Hepatocyte (in vitro differentiated cells): Measurements from ENCODE around the gene DCAF6. TPM values are rescaled to one million over a fixed set of nuclear protein-coding genes. Genes with fewer than 3 reads are reported as not detected.

Experiments used
- DNase-seq: peaks from one replicate; pipeline ENCODE4 v3.0.0-alpha.2; 2016; ENCODE audit warnings: low spot score
- H2AFZ ChIP-seq: fragments of 200-600 bp; sonication (generic); 2 replicates; pipeline ENCODE4 v1.6.0; 2016; ENCODE audit warnings: antibody characterized with exemption, mild to moderate bottlenecking
- H3K27ac ChIP-seq: fragments of 200-600 bp; sonication (generic); 2 replicates; pipeline ENCODE4 v1.5.1; 2016; ENCODE audit warnings: mild to moderate bottlenecking
- H3K27me3 ChIP-seq: fragments of 200-600 bp; sonication (generic); 2 replicates; pipeline ENCODE4 v1.6.1; 2016
- H3K36me3 ChIP-seq: fragments of 200-600 bp; sonication (generic); replicated peaks from 2 replicates; pipeline ENCODE4 v1.5.1; 2016; ENCODE audit warnings: low read depth; ENCODE audit not compliant: insufficient read depth
- H3K4me1 ChIP-seq: fragments of 200-600 bp; sonication (generic); 2 replicates; pipeline ENCODE4 v1.5.1; 2016; ENCODE audit warnings: mild to moderate bottlenecking, moderate library complexity; ENCODE audit not compliant: insufficient read depth
- H3K4me2 ChIP-seq: fragments of 200-600 bp; sonication (generic); 2 replicates; pipeline ENCODE4 v1.6.0; 2016
- H3K4me3 ChIP-seq: fragments of 200-600 bp; sonication (generic); 2 replicates; pipeline ENCODE4 v1.5.1; 2016; ENCODE audit warnings: mild to moderate bottlenecking
- H3K79me2 ChIP-seq: fragments of 200-600 bp; sonication (generic); 2 replicates; pipeline ENCODE4 v1.6.0; 2017; ENCODE audit warnings: mild to moderate bottlenecking
- H3K9me2 ChIP-seq: fragments of 200-600 bp; sonication (generic); replicated peaks from 2 replicates; pipeline ENCODE4 v1.6.0; 2017; ENCODE audit warnings: mild to moderate bottlenecking; ENCODE audit not compliant: insufficient read depth
- H3K9me3 ChIP-seq: fragments of 200-600 bp; sonication (generic); 2 replicates; pipeline ENCODE4 v1.5.1; 2016; ENCODE audit warnings: low read depth, mild to moderate bottlenecking
- H4K20me1 ChIP-seq: fragments of 200-600 bp; sonication (generic); 2 replicates; pipeline ENCODE4 v1.6.0; 2016; ENCODE audit warnings: mild to moderate bottlenecking; ENCODE audit not compliant: insufficient read depth, poor library complexity, severe bottlenecking
- EZH2 ChIP-seq: fragments of 200-600 bp; sonication (generic); IDR thresholded peaks from 2 replicates; pipeline ENCODE4 v1.6.1; 2016; ENCODE audit warnings: antibody characterized with exemption, mild to moderate bottlenecking, borderline replicate concordance
- EZH2phosphoT487 ChIP-seq: fragments of 200-600 bp; sonication (generic); IDR thresholded peaks from one replicate; pipeline ENCODE4 v1.6.1; 2018; ENCODE audit warnings: antibody characterized with exemption, mild to moderate bottlenecking, low read depth, moderate library complexity; ENCODE audit not compliant: unreplicated experiment, severe bottlenecking
- WGBS: methylation state at CpG from one replicate; pipeline ENCODE4 v1.1.6; 2016; ENCODE audit warnings: low lambda C conversion rate; ENCODE audit errors: missing lambda C conversion rate; 5-methylcytosine and 5-hydroxymethylcytosine counted together
- polyA plus RNA-seq: library from polyadenylated mRNA; unstranded; fragments of >200 nt; fragmentation: Nextera tagmentation; extraction: Ambion mirVana; gene quantifications from 2 replicates; pipeline ENCODE4 v1.2.1, GENCODE V29; 2016
- total RNA-seq: library from RNA; depleted of rRNA; stranded (reverse); fragments of >200 nt; gene quantifications from 2 replicates; pipeline ENCODE4 v1.2.3, GENCODE V29; 2014
- TF ChIP-seq, protein P1 (sequence below): fragments of 200-600 bp; sonication (generic); IDR thresholded peaks from 2 replicates; pipeline ENCODE4 v1.5.1; 2016; ENCODE audit warnings: antibody characterized with exemption, mild to moderate bottlenecking; ENCODE audit not compliant: poor library complexity

Gene DCAF6
- total and polyA plus RNA-seq, 2 experiments from 2014 or later, result 62.7 to 69.4 TPM

GRCh38 chr1:168008595-168008994, 72.1 kb downstream of the DCAF6 start:
- TF ChIP-seq, protein P1, sequence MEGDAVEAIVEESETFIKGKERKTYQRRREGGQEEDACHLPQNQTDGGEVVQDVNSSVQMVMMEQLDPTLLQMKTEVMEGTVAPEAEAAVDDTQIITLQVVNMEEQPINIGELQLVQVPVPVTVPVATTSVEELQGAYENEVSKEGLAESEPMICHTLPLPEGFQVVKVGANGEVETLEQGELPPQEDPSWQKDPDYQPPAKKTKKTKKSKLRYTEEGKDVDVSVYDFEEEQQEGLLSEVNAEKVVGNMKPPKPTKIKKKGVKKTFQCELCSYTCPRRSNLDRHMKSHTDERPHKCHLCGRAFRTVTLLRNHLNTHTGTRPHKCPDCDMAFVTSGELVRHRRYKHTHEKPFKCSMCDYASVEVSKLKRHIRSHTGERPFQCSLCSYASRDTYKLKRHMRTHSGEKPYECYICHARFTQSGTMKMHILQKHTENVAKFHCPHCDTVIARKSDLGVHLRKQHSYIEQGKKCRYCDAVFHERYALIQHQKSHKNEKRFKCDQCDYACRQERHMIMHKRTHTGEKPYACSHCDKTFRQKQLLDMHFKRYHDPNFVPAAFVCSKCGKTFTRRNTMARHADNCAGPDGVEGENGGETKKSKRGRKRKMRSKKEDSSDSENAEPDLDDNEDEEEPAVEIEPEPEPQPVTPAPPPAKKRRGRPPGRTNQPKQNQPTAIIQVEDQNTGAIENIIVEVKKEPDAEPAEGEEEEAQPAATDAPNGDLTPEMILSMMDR, result no peak
- no peak for TF ChIP-seq EZH2phosphoT487
- no peak for TF ChIP-seq EZH2
- 98% methylated on average over 2 of the region's 5 CpGs for WGBS
- Histone ChIP-seq H3K4me1 (no peaks in the 10 kb centered on the region), H3K36me3 (no peaks in the 10 kb centered on the region), H3K27me3 (no peaks in the 10 kb centered on the region), H2AFZ (no peak overlapping the region), H4K20me1 (no peaks in the 10 kb centered on the region), H3K27ac (no peak overlapping the region), H3K9me3 (no peaks in the 10 kb centered on the region), H3K4me2 (no peak overlapping the region), H3K79me2 (no peaks in the 10 kb centered on the region), H3K9me2 (no peaks in the 10 kb centered on the region), H3K4me3 (no peak overlapping the region)
- no peak for DNase-seq

DNA sequence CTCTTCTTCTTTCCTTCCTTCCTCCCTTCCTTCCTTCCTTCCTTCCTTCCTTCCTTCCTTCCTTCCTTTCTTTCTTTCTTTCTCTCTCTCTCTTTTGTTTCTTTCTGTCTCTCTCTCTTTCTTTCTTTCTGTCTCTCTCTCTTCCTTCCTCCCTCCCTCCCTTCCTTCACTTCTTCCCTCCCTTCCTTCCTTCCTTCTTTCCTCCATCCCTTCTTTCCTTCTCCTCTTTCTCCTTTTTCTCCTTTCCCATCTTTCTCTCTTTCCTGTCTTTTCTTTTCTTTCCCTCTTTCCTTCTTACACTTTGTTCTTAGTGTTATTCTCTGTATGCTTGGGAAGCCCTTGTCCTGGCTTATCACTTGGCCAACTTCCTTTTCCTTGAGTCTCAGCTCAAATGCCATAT, 72.8 kb downstream of the DCAF6 start:
- Histone ChIP-seq H3K9me2 (no peaks in the 10 kb centered on the region), H4K20me1 (no peaks in the 10 kb centered on the region), H3K27me3 (no peaks in the 10 kb centered on the region), H3K4me1 (no peaks in the 10 kb centered on the region), H3K9me3 (no peaks in the 10 kb centered on the region), H3K79me2 (no peaks in the 10 kb centered on the region), H3K4me2 (no peak overlapping the region), H2AFZ (no peak overlapping the region), H3K27ac (no peak overlapping the region), H3K36me3 (no peaks in the 10 kb centered on the region), H3K4me3 (no peak overlapping the region)
- TF ChIP-seq EZH2 (no peak), EZH2phosphoT487 (no peak)
- TF ChIP-seq, protein P1, result no peak
- no peak for DNase-seq

GRCh38 chr1:168019407-168019806, 82.9 kb downstream of the DCAF6 start:
- no peak overlapping the region for H2AFZ ChIP-seq
- no peak overlapping the region for H3K4me2 ChIP-seq
- no peak overlapping the region for H3K27ac ChIP-seq
- TF ChIP-seq EZH2 (no peak), EZH2phosphoT487 (no peak)
- TF ChIP-seq, protein P1, result no peak
- H3K36me3 ChIP-seq, result no peaks in the 10 kb centered on the region
- no peak overlapping the region for H3K4me3 ChIP-seq
- no peaks in the 10 kb centered on the region for H3K79me2 ChIP-seq
- no peaks in the 10 kb centered on the region for H3K4me1 ChIP-seq
- H3K27me3 ChIP-seq, result no peaks in the 10 kb centered on the region
- no peaks in the 10 kb centered on the region for H3K9me2 ChIP-seq
- no peaks in the 10 kb centered on the region for H4K20me1 ChIP-seq
- H3K9me3 ChIP-seq, result no peaks in the 10 kb centered on the region
- 78% methylated on average over 1 of the region's 1 CpG for WGBS
- no peak for DNase-seq

DNA sequence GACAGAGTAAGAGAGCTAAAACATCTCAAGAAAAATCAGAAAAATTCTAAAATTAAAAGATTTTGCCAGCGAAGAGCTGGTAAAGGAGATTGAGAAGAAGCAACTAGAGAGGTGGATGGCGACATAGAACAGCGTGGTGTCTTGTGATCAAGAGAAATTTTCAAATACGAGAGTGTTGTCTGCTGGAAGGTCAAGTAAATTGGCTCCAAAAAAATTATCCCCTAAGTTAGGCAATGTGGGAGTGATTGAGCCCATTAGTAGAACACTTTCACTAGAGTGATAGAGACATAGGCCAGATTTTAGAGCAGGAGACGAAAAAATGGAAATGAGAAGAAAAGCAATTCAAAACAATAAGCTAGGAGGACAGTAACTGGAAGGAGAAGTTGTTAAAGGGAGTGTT, 94.7 kb downstream of the DCAF6 start:
- H3K36me3 ChIP-seq, result no peaks in the 10 kb centered on the region
- no peak overlapping the region for H3K4me3 ChIP-seq
- TF ChIP-seq, protein P1, result no peak
- no peak for TF ChIP-seq EZH2phosphoT487
- TF ChIP-seq EZH2, result no peak
- no peaks in the 10 kb centered on the region for H3K4me1 ChIP-seq
- no peaks in the 10 kb centered on the region for H3K79me2 ChIP-seq
- no peak overlapping the region for H3K4me2 ChIP-seq
- no peaks in the 10 kb centered on the region for H3K27me3 ChIP-seq
- H3K9me3 ChIP-seq, result no peaks in the 10 kb centered on the region
- DNase-seq, result no peak
- H4K20me1 ChIP-seq, result no peaks in the 10 kb centered on the region
- H3K9me2 ChIP-seq, result no peaks in the 10 kb centered on the region
- H2AFZ ChIP-seq, result no peak overlapping the region
- WGBS, result 92% methylated on average over 5 of the region's 5 CpGs
- H3K27ac ChIP-seq, result no peak overlapping the region
